Testis (tissue), 2 donors: ENCODE measurements around the gene ARID5A.

Experiments used
- POLR2A ChIP-seq: fragments of 450-650 bp; IDR thresholded peaks from one replicate; pipeline ENCODE4 v1.6.1; 2017; ENCODE audit warnings: antibody characterized with exemption, mild to moderate bottlenecking, moderate library complexity
- TF ChIP-seq, protein P1 (sequence below), 3 experiments: fragments of 450-650 bp in 2 of 3; fragments of 200-600 bp in 1 of 3; sonication (generic) in 1 of 3; IDR thresholded peaks; one replicate each; pipeline ENCODE4 v1.5.1; 2016 to 2019; ENCODE audit warnings: antibody characterized with exemption in 3 of 3, mild to moderate bottlenecking in 2 of 3, moderate library complexity in 1 of 3

DNA sequence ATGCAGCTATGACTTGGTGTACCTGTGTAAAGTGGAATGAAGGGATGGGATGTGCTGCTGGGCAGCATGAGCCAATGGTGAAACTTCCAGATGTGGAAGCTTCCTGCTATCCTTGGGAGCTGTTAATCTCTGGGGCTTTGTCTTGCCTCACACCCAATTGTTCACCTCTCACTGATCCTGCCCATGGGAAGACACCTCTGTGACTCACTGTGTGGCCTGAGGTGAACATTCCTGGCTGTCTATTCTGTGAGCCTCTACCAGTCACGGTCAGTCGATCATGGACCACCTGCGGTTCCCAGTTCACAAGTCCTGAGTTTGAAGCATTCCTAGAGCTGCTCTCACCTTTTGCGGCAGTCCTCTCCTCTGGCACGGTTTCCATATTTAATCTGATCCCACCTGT, 43.5 kb upstream of the ARID5A start:
- TF ChIP-seq, protein P1, sequence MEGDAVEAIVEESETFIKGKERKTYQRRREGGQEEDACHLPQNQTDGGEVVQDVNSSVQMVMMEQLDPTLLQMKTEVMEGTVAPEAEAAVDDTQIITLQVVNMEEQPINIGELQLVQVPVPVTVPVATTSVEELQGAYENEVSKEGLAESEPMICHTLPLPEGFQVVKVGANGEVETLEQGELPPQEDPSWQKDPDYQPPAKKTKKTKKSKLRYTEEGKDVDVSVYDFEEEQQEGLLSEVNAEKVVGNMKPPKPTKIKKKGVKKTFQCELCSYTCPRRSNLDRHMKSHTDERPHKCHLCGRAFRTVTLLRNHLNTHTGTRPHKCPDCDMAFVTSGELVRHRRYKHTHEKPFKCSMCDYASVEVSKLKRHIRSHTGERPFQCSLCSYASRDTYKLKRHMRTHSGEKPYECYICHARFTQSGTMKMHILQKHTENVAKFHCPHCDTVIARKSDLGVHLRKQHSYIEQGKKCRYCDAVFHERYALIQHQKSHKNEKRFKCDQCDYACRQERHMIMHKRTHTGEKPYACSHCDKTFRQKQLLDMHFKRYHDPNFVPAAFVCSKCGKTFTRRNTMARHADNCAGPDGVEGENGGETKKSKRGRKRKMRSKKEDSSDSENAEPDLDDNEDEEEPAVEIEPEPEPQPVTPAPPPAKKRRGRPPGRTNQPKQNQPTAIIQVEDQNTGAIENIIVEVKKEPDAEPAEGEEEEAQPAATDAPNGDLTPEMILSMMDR (IDR thresholded peaks at IDR 0.05) = no peak
- TF ChIP-seq POLR2A = no peak
